ENCODE data around the gene OR8S1. TPM values are rescaled to one million over a fixed set of nuclear protein-coding genes. Genes with fewer than 3 reads are reported as not detected.

OR8S1 gene, protein sequence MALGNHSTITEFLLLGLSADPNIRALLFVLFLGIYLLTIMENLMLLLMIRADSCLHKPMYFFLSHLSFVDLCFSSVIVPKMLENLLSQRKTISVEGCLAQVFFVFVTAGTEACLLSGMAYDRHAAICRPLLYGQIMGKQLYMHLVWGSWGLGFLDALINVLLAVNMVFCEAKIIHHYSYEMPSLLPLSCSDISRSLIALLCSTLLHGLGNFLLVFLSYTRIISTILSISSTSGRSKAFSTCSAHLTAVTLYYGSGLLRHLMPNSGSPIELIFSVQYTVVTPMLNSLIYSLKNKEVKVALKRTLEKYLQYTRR
- total RNA-seq (2022; extraction: Qiagen RNA extraction) = not detected in 5 replicates

GRCh38 chr12:48525332-48525731, at the start of gene OR8S1:
TSS of gene OR8S1 (plus strand) at chr12:48525632. CDS start at chr12:48525632, 0 bp downstream.

GRCh38 chr12:48482198-48482597, 43.2 kb upstream of the OR8S1 start, which contains the start of gene C12orf54:
TSS of gene C12orf54 (plus strand) at chr12:48482498. CDS start at chr12:48483297, 799 bp downstream.

GRCh38 chr12:48569946-48570345, 44.5 kb downstream of the OR8S1 start, which contains the start of gene LALBA:
TSS of gene LALBA (minus strand) at chr12:48570046. CDS start at chr12:48570020, 26 bp downstream.

Other genes with a start within 250 kb of the OR8S1 start
- gene ZNF641, start 174.7 kb upstream of the OR8S1 start, total RNA-seq (2022; extraction: Qiagen RNA extraction) = 5.9 to 7.2 TPM (median 6.7 TPM) in 5 replicates
- not detected in 5 replicates for gene ANP32D, start 53.1 kb upstream of the OR8S1 start, total RNA-seq (2022; extraction: Qiagen RNA extraction)
- not detected in 5 replicates for gene C12orf54, start 43.1 kb upstream of the OR8S1 start, total RNA-seq (2022; extraction: Qiagen RNA extraction)
- not detected in 5 replicates for gene LALBA, start 44.4 kb downstream of the OR8S1 start, total RNA-seq (2022; extraction: Qiagen RNA extraction)
- gene KANSL2, start 156.6 kb downstream of the OR8S1 start, total RNA-seq (2022; extraction: Qiagen RNA extraction) = 33.3 to 41.4 TPM (median 36.9 TPM) in 5 replicates
- gene CCNT1, start 191.1 kb downstream of the OR8S1 start, total RNA-seq (2022; extraction: Qiagen RNA extraction) = 12.1 to 14.7 TPM (median 13.4 TPM) in 5 replicates